ENCODE measurements around the gene MRPL27.
A peak's percentile ranks its signal among the peaks of the same experiment; 100 is the strongest.

The MRPL27 gene

GRCh38 chr17:50359998-50360461 is 13.0 kb downstream of the MRPL27 start:
- no peak for DNase-seq

- no peak for DNase-seq
Observed at GRCh38 chr17:50359005-50359699, 13.8 kb downstream of the MRPL27 start.

- no peak for DNase-seq
Observed at GRCh38 chr17:50358177-50358576, 14.8 kb downstream of the MRPL27 start.

GRCh38 chr17:50356892-50357510 is 16.0 kb downstream of the MRPL27 start:
- no peak for DNase-seq

GRCh38 chr17:50356418-50356817 is 16.6 kb downstream of the MRPL27 start:
- DNase-seq, result no peak

- no peak for DNase-seq
Observed at GRCh38 chr17:50355701-50356341, 17.2 kb downstream of the MRPL27 start.

- no peak for DNase-seq
Observed at GRCh38 chr17:50355336-50355700, 17.7 kb downstream of the MRPL27 start.

- no peak for DNase-seq
Observed at GRCh38 chr17:50354776-50355175, 18.2 kb downstream of the MRPL27 start.

- no peak for DNase-seq
Observed at GRCh38 chr17:50354198-50354597, 18.8 kb downstream of the MRPL27 start.

- no peak for DNase-seq
Observed at GRCh38 chr17:50353600-50354195, 19.3 kb downstream of the MRPL27 start.

GRCh38 chr17:50352693-50353599 is 20.0 kb downstream of the MRPL27 start:
- no peak for DNase-seq

GRCh38 chr17:50352072-50352692 is 20.8 kb downstream of the MRPL27 start:
- no peak for DNase-seq

GRCh38 chr17:50350733-50351132 is 22.3 kb downstream of the MRPL27 start:
- no peak for DNase-seq

- no peak for DNase-seq
Observed at GRCh38 chr17:50349243-50349600, 23.8 kb downstream of the MRPL27 start.

- peak; percentile 34 for DNase-seq
Observed at GRCh38 chr17:50348522-50349242, 24.3 kb downstream of the MRPL27 start.

GRCh38 chr17:50347894-50348291 is 25.1 kb downstream of the MRPL27 start:
- DNase-seq, result no peak

GRCh38 chr17:50347117-50347893 is 25.7 kb downstream of the MRPL27 start:
- no peak for DNase-seq

- DNase-seq, result peak; percentile 32
Observed at GRCh38 chr17:50346313-50347116, 26.5 kb downstream of the MRPL27 start.

Measured in fibroblast of skin of scalp (primary cell).